GM23248 (cell line): ENCODE data around the gene KCNH4. TPM values are rescaled to one million over a fixed set of nuclear protein-coding genes. Genes with fewer than 3 reads are reported as not detected.

Experiments
- DNase-seq: peaks from one replicate; pipeline ENCODE4 v3.0.0-alpha.2; 2015
- H2AFZ ChIP-seq: fragments of 200-600 bp; sonication (generic); 2 replicates; pipeline ENCODE4 v1.6.1; 2016; ENCODE audit warnings: antibody characterized with exemption
- H3F3A ChIP-seq: fragments of 200-600 bp; sonication (generic); 2 replicates; pipeline ENCODE4 v1.6.1; 2016; ENCODE audit warnings: mild to moderate bottlenecking, antibody characterized with exemption, mixed run types; ENCODE audit not compliant: insufficient read depth
- H3K27ac ChIP-seq: fragments of 200-600 bp; sonication (generic); 2 replicates; pipeline ENCODE4 v1.5.1; 2016; ENCODE audit warnings: mild to moderate bottlenecking
- H3K27me3 ChIP-seq: fragments of 200-600 bp; sonication (generic); replicated peaks from 2 replicates; pipeline ENCODE4 v1.6.1; 2016; ENCODE audit warnings: mild to moderate bottlenecking; ENCODE audit not compliant: insufficient read depth
- H3K36me3 ChIP-seq: fragments of 200-600 bp; sonication (generic); 2 replicates; pipeline ENCODE4 v1.6.1; 2016; ENCODE audit warnings: low read depth, mild to moderate bottlenecking
- H3K4me1 ChIP-seq: fragments of 200-600 bp; sonication (generic); 2 replicates; pipeline ENCODE4 v1.6.1; 2016; ENCODE audit warnings: mild to moderate bottlenecking; ENCODE audit not compliant: insufficient read depth
- H3K4me2 ChIP-seq: fragments of 200-600 bp; sonication (generic); one replicate; pipeline ENCODE4 v1.6.1; 2016; ENCODE audit warnings: mild to moderate bottlenecking; ENCODE audit not compliant: unreplicated experiment
- H3K4me3 ChIP-seq: fragments of 200-600 bp; sonication (generic); 2 replicates; pipeline ENCODE4 v1.5.1; 2016; ENCODE audit warnings: mild to moderate bottlenecking
- H3K79me2 ChIP-seq: fragments of 200-600 bp; sonication (generic); 2 replicates; pipeline ENCODE4 v1.6.1; 2016; ENCODE audit warnings: mild to moderate bottlenecking; ENCODE audit not compliant: insufficient read depth
- H3K9ac ChIP-seq: fragments of 200-600 bp; sonication (generic); 2 replicates; pipeline ENCODE4 v1.6.1; 2016; ENCODE audit warnings: mild to moderate bottlenecking
- H3K9me2 ChIP-seq: fragments of 200-600 bp; sonication (generic); 2 replicates; pipeline ENCODE4 v1.6.1; 2016; ENCODE audit warnings: mixed run types, mild to moderate bottlenecking, moderate library complexity; ENCODE audit not compliant: insufficient read depth
- H3K9me3 ChIP-seq: fragments of 200-600 bp; sonication (generic); one replicate; pipeline ENCODE4 v1.6.1; 2017; ENCODE audit warnings: low read depth
- H4K20me1 ChIP-seq: fragments of 200-600 bp; sonication (generic); 2 replicates; pipeline ENCODE4 v1.6.0; 2016; ENCODE audit not compliant: insufficient read depth
- EZH2 ChIP-seq: fragments of 200-600 bp; sonication (generic); IDR thresholded peaks from 2 replicates; pipeline ENCODE4 v1.6.1; 2018; ENCODE audit warnings: antibody characterized with exemption, mild to moderate bottlenecking; ENCODE audit not compliant: insufficient read depth, poor library complexity, severe bottlenecking
- EZH2phosphoT487 ChIP-seq: fragments of 200-600 bp; sonication (generic); IDR thresholded peaks from 2 replicates; pipeline ENCODE4 v1.6.1; 2018; ENCODE audit warnings: antibody characterized with exemption, moderate library complexity, mild to moderate bottlenecking, low read depth; ENCODE audit not compliant: insufficient read depth
- WGBS, 2 experiments: methylation state at CpG; one replicate each; pipeline ENCODE4 v1.1.6; 2015 to 2017; ENCODE audit warnings: low lambda C conversion rate in 2 of 2, low coverage in 1 of 2; ENCODE audit errors: missing lambda C conversion rate in 2 of 2; 5-methylcytosine and 5-hydroxymethylcytosine counted together
- in situ Hi-C: fragments of 300-500 bp; cut with MboI; formaldehyde crosslinking; loops from 2 replicates; pipeline ENCODE4 v1.15.0; 2020
- polyA plus RNA-seq: library from polyadenylated mRNA; unstranded; fragments of >200 nt; fragmentation: Nextera tagmentation; extraction: Ambion mirVana; gene quantifications from 2 replicates; pipeline ENCODE4 v1.2.1, GENCODE V29; 2016
- total RNA-seq: library from RNA; depleted of rRNA; stranded (reverse); fragments of >200 nt; shearing (Covaris generic); gene quantifications from 2 replicates; pipeline ENCODE4 v1.2.3, GENCODE V29; 2014

Gene KCNH4
- total and polyA plus RNA-seq, 2 experiments from 2014 or later = not detected

GRCh38 chr17:42132941-42133340 is 48.0 kb downstream of the KCNH4 start:
- Histone ChIP-seq H3K9me2 (no peaks in the 10 kb centered on the region), H3K4me3 (no peak overlapping the region), H3K36me3 (peaks cover 14% of the 10 kb centered on the region; the same call in 1 of the 2 replicates), H3K27me3 (no peaks in the 10 kb centered on the region), H2AFZ (no peak overlapping the region), H3K9me3 (no peaks in the 10 kb centered on the region), H3K79me2 (peaks cover 95% of the 10 kb centered on the region), H3K4me1 (peaks cover 40% of the 10 kb centered on the region), H4K20me1 (peaks cover 5% of the 10 kb centered on the region; the same call in 1 of the 2 replicates), H3K27ac (peak overlapping the region; percentile 75), H3K9ac (peak overlapping the region; percentile 48), H3K4me2 (peak overlapping the region; percentile 52), H3F3A (peaks cover 41% of the 10 kb centered on the region)
- in situ Hi-C loops = no loop called here
- TF ChIP-seq EZH2phosphoT487 (no peak), EZH2 (no peak)
- DNase-seq = peak; percentile 95
- 2 to 4% methylated on average over 3 of the region's 3 CpGs for WGBS, 2 experiments

DNA sequence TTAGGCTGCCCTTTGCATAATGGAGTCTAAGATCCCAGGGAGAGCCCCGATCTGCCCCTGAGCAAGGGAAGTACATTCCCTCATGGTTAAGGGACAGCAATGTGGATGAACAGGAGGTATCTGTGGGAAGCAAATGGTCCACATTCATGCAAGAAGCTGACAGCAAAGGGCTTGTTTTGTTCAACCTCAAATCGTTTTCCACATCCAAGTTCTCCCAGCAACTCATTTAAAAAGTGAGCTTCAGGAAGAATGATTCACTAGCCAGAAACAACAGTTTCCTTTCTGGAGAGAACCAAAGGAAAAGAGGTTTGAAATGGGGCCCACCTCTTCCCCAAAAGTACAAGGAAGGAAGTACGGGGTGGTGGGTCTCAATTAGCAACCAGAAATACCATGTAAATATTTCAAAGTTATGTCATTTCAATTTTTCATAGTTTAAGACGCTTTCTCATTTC is 48.9 kb downstream of the KCNH4 start:
- Histone ChIP-seq H3K4me1 (peaks cover 40% of the 10 kb centered on the region), H3K27me3 (no peaks in the 10 kb centered on the region), H3K36me3 (peaks cover 18% of the 10 kb centered on the region; the same call in 1 of the 2 replicates), H4K20me1 (peaks cover 5% of the 10 kb centered on the region; the same call in 1 of the 2 replicates), H3K27ac (peak overlapping the region; percentile 75), H3K4me2 (peak overlapping the region; percentile 33), H3K9me3 (no peaks in the 10 kb centered on the region), H3K79me2 (peaks cover 86% of the 10 kb centered on the region), H3K9me2 (no peaks in the 10 kb centered on the region), H2AFZ (no peak overlapping the region), H3F3A (peaks cover 44% of the 10 kb centered on the region), H3K4me3 (no peak overlapping the region), H3K9ac (peak overlapping the region; percentile 48)
- in situ Hi-C loops = no loop called here
- 64 to 67% methylated on average over 4 of the region's 4 CpGs for WGBS, 2 experiments
- peak; percentile 58 for DNase-seq
- TF ChIP-seq EZH2 (no peak), EZH2phosphoT487 (no peak)

DNA sequence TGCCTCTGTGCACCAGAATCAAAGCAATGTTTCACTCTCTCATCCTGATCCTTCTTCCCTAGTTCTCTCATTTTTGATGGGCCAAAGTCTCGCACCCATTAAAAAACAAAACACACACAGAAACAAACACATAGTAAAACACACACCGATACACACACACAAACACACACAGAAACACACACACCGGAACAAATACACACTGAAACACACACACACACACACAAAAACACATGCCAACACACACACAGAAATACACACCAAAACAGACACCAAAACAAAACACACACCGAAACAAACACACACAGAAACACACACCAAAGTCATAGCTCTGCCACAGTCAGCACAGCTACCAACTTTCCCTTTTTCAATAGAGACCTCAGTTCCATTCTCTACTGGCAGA is 49.7 kb downstream of the KCNH4 start:
- Histone ChIP-seq H3K4me3 (no peak overlapping the region), H3K9me2 (no peaks in the 10 kb centered on the region), H3K36me3 (peaks cover 24% of the 10 kb centered on the region; the same call in 1 of the 2 replicates), H3K79me2 (peaks cover 78% of the 10 kb centered on the region), H3F3A (peaks cover 46% of the 10 kb centered on the region), H3K27me3 (no peaks in the 10 kb centered on the region), H2AFZ (no peak overlapping the region), H3K9ac (peak overlapping the region; percentile 14; the same call in 1 of the 2 replicates), H3K9me3 (no peaks in the 10 kb centered on the region), H4K20me1 (peaks cover 5% of the 10 kb centered on the region; the same call in 1 of the 2 replicates), H3K4me2 (peak overlapping the region; percentile 33), H3K27ac (peak overlapping the region; percentile 75), H3K4me1 (peaks cover 40% of the 10 kb centered on the region)
- TF ChIP-seq EZH2 (no peak), EZH2phosphoT487 (no peak)
- DNase-seq = no peak
- 97 to 98% methylated on average over 4 of the region's 4 CpGs for WGBS, 2 experiments
- in situ Hi-C loops = no loop called here

DNA sequence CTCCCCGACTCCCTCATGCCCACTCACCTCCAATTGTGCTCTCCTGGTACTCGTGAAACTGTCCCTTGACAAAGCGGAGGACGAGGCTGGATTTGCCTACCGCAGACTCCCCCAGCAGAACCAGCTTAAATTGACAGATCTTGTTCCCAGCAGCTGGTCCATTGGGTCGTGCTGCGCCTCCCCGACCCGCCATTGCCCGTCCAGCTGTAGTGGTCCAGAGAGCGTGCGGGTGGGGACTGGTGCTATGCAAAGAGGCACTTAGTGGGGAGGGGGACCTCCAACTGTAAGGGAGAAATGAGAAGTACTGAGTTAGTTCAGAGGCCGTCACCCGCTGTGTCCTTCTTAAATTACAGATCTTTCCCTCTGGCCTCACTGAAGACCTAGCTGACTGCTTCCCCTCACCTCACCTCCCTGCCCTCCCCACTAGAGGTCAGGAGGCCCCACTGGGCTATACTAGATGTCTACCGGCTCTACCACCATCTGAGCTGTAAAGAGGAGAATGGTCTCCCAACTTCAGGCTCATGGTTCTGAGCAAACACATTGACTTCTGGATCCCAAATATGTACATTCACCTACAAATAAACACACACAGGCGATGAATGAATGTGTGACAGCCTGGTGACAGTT is 50.5 kb downstream of the KCNH4 start:
- TF ChIP-seq EZH2phosphoT487 (no peak), EZH2 (no peak)
- in situ Hi-C loops = no loop called here
- H3K4me1 ChIP-seq = peaks cover 33% of the 10 kb centered on the region
- no peaks in the 10 kb centered on the region for H3K9me3 ChIP-seq
- H3K27ac ChIP-seq = no peak overlapping the region
- no peaks in the 10 kb centered on the region for H3K9me2 ChIP-seq
- no peak overlapping the region for H2AFZ ChIP-seq
- WGBS, 2 experiments = 91 to 95% methylated on average over 14 to 16 of the region's 16 CpGs
- H3K27me3 ChIP-seq = no peaks in the 10 kb centered on the region
- H3F3A ChIP-seq = peaks cover 44% of the 10 kb centered on the region
- H3K9ac ChIP-seq = no peak overlapping the region
- peaks cover 5% of the 10 kb centered on the region; the same call in 1 of the 2 replicates for H4K20me1 ChIP-seq
- H3K4me3 ChIP-seq = no peak overlapping the region
- peaks cover 29% of the 10 kb centered on the region; the same call in 1 of the 2 replicates for H3K36me3 ChIP-seq
- no peak for DNase-seq
- H3K79me2 ChIP-seq = peaks cover 70% of the 10 kb centered on the region
- no peak overlapping the region for H3K4me2 ChIP-seq
